SK-N-SH treated with all-trans-retinoic acid at 6 μM for 48 hours (cell line): ENCODE measurements around the gene ZNF567.
"Not testable (repeated sequence)": the region's sequence is repeated elsewhere in the genome, so short reads cannot be mapped to it uniquely, and the experiment has no call there.

Experiments used
- ATAC-seq: fragments of 200-7000 bp; cut with Tn5 transposase; 3 replicates; pipeline ENCODE4 v1.9.1; 2020; ENCODE audit warnings: mild to moderate bottlenecking, moderate library complexity
- ARNTL ChIP-seq: fragments of 450-650 bp; formaldehyde crosslinking; IDR thresholded peaks from 2 replicates; pipeline ENCODE4 v1.5.0; 2020; ENCODE audit warnings: low read depth, mild to moderate bottlenecking, moderate library complexity, borderline replicate concordance
- BACH2 ChIP-seq: fragments of 250-450 bp; sonication (Bioruptor Pico); IDR thresholded peaks from 2 replicates; pipeline ENCODE4 v1.9.0; 2021; ENCODE audit warnings: mild to moderate bottlenecking, borderline replicate concordance
- CSDC2 ChIP-seq: fragments of 250-450 bp; sonication (Bioruptor Pico); IDR thresholded peaks from 2 replicates; pipeline ENCODE4 v1.5.0; 2020; ENCODE audit warnings: mild to moderate bottlenecking, moderate library complexity
- CSRNP3 ChIP-seq: fragments of 250-450 bp; sonication (Bioruptor Pico); IDR thresholded peaks from 2 replicates; pipeline ENCODE4 v1.5.1; 2021; ENCODE audit warnings: mild to moderate bottlenecking, moderate library complexity
- ESRRG ChIP-seq: fragments of 250-450 bp; sonication (Bioruptor Pico); IDR thresholded peaks from 2 replicates; pipeline ENCODE4 v1.6.1; 2021; ENCODE audit warnings: mild to moderate bottlenecking
- GLIS3 ChIP-seq: fragments of 250-450 bp; sonication (Bioruptor Pico); IDR thresholded peaks from 2 replicates; pipeline ENCODE4 v1.5.0; 2020; ENCODE audit warnings: mild to moderate bottlenecking, moderate library complexity
- ISL1 ChIP-seq: fragments of 250-450 bp; sonication (Bioruptor Pico); IDR thresholded peaks from 2 replicates; pipeline ENCODE4 v2.1.2; 2022; ENCODE audit warnings: mild to moderate bottlenecking, moderate library complexity
- OSR1 ChIP-seq: fragments of 250-450 bp; sonication (Bioruptor Pico); IDR thresholded peaks from 2 replicates; pipeline ENCODE4 v1.8.0; 2022; ENCODE audit warnings: moderate library complexity, mild to moderate bottlenecking, inconsistent platforms
- PATZ1 ChIP-seq: fragments of 250-450 bp; sonication (Bioruptor Pico); IDR thresholded peaks from 2 replicates; pipeline ENCODE4 v1.8.0; 2020; ENCODE audit warnings: mild to moderate bottlenecking, moderate library complexity, borderline replicate concordance
- POU6F1 ChIP-seq: fragments of 250-450 bp; sonication (Bioruptor Pico); IDR thresholded peaks from 2 replicates; pipeline ENCODE4 v1.8.0; 2021; ENCODE audit warnings: low read depth, mild to moderate bottlenecking, moderate library complexity, borderline replicate concordance
- PPARA ChIP-seq: fragments of 250-450 bp; sonication (Bioruptor Pico); IDR thresholded peaks from 2 replicates; pipeline ENCODE4 v1.5.0; 2020; ENCODE audit warnings: mild to moderate bottlenecking, borderline replicate concordance
- RARB ChIP-seq: fragments of 250-450 bp; sonication (Bioruptor Pico); IDR thresholded peaks from 2 replicates; pipeline ENCODE4 v1.8.0; 2021; ENCODE audit warnings: mild to moderate bottlenecking, moderate library complexity
- TCF4 ChIP-seq: fragments of 250-450 bp; sonication (Bioruptor Pico); IDR thresholded peaks from 2 replicates; pipeline ENCODE4 v1.8.0; 2021; ENCODE audit warnings: mild to moderate bottlenecking, moderate library complexity, borderline replicate concordance
- TOX ChIP-seq: fragments of 250-450 bp; sonication (Bioruptor Pico); IDR thresholded peaks from 2 replicates; pipeline ENCODE4 v1.8.0; 2021; ENCODE audit warnings: mild to moderate bottlenecking, moderate library complexity, borderline replicate concordance
- TSHZ2 ChIP-seq: fragments of 250-450 bp; sonication (Bioruptor Pico); IDR thresholded peaks from 2 replicates; pipeline ENCODE4 v1.5.0; 2020; ENCODE audit warnings: mild to moderate bottlenecking, moderate library complexity
- ZC3H10 ChIP-seq: fragments of 250-450 bp; sonication (Bioruptor Pico); IDR thresholded peaks from 2 replicates; pipeline ENCODE4 v1.5.1; 2021; ENCODE audit warnings: mild to moderate bottlenecking, moderate library complexity
- ZFP3 ChIP-seq: fragments of 250-450 bp; sonication (Bioruptor Pico); IDR thresholded peaks from 2 replicates; pipeline ENCODE4 v1.5.0; 2020; ENCODE audit warnings: mild to moderate bottlenecking, moderate library complexity
- ZNF565 ChIP-seq: fragments of 450-650 bp; formaldehyde crosslinking; conservative IDR thresholded peaks from 2 replicates; pipeline ENCODE4 v1.5.0; 2020; ENCODE audit warnings: low read depth, mild to moderate bottlenecking, moderate library complexity
- ZNF70 ChIP-seq: fragments of 450-650 bp; formaldehyde crosslinking; IDR thresholded peaks from 2 replicates; pipeline ENCODE4 v1.5.0; 2020; ENCODE audit warnings: mild to moderate bottlenecking, moderate library complexity

The ZNF567 gene

GRCh38 chr19:36709423-36709822, 22.0 kb downstream of the ZNF567 start (continued):
- TF ChIP-seq CSDC2 (CRISPR knock-in tag) = no peak
- no peak for TF ChIP-seq GLIS3 (CRISPR knock-in tag)
- TF ChIP-seq ZFP3 (CRISPR knock-in tag) = no peak

- TF ChIP-seq RARB = no peak
- no peak for TF ChIP-seq ZNF70
- no peak for TF ChIP-seq TCF4 (CRISPR knock-in tag)
- TF ChIP-seq ESRRG (CRISPR knock-in tag) = no peak
- TF ChIP-seq TOX (CRISPR knock-in tag) = no peak
- TF ChIP-seq PATZ1 = no peak
- TF ChIP-seq TSHZ2 (CRISPR knock-in tag) = no peak
- no peak for TF ChIP-seq POU6F1 (CRISPR knock-in tag)
- TF ChIP-seq CSRNP3 (CRISPR knock-in tag) = no peak
- TF ChIP-seq BACH2 = no peak
- TF ChIP-seq ZC3H10 (CRISPR knock-in tag) = no peak
- TF ChIP-seq ZFP3 (CRISPR knock-in tag) = no peak
- no peak for TF ChIP-seq ZNF565 (CRISPR knock-in tag)
- TF ChIP-seq PPARA (CRISPR knock-in tag) = no peak
- TF ChIP-seq CSDC2 (CRISPR knock-in tag) = no peak
- no peak for TF ChIP-seq GLIS3 (CRISPR knock-in tag)
- no peak for TF ChIP-seq ISL1
- no peak for ATAC-seq
Observed at GRCh38 chr19:36719687-36720556, 32.5 kb downstream of the ZNF567 start.

GRCh38 chr19:36736166-36736565, 48.8 kb downstream of the ZNF567 start:
- not testable (repeated sequence) for ATAC-seq

GRCh38 chr19:36745870-36746269, 58.5 kb downstream of the ZNF567 start:
- ATAC-seq = no peak
- TF ChIP-seq ZFP3 (CRISPR knock-in tag) (no peak), RARB (no peak), ISL1 (no peak), ZNF565 (CRISPR knock-in tag) (no peak), GLIS3 (CRISPR knock-in tag) (no peak), PATZ1 (no peak), TCF4 (CRISPR knock-in tag) (no peak), ARNTL (no peak), CSDC2 (CRISPR knock-in tag) (no peak), ESRRG (CRISPR knock-in tag) (no peak), OSR1 (no peak), BACH2 (no peak)
